Keratinocyte (primary cell): ENCODE measurements around the gene P4HB.

ENCODE experiments used
- EZH2 ChIP-seq: IDR thresholded peaks from one replicate; pipeline ENCODE4 v1.6.1; 2012; ENCODE audit warnings: inconsistent platforms, mild to moderate bottlenecking, low read length, moderate library complexity
- TF ChIP-seq, protein P1 (sequence below), 3 experiments: IDR thresholded peaks in 1 of 3; conservative IDR thresholded peaks in 1 of 3; optimal IDR thresholded peaks in 1 of 3; 2 replicates in 2 of 3; 3 replicates in 1 of 3; pipeline versions ENCODE3 to v1.5.1; 2011; ENCODE audit warnings: low read length in 3 of 3, mild to moderate bottlenecking in 3 of 3, moderate library complexity in 2 of 3, control low read depth in 1 of 3, inconsistent platforms in 1 of 3; ENCODE audit not compliant: insufficient read depth in 2 of 3; ENCODE audit errors: extremely low read depth in 1 of 3

DNA sequence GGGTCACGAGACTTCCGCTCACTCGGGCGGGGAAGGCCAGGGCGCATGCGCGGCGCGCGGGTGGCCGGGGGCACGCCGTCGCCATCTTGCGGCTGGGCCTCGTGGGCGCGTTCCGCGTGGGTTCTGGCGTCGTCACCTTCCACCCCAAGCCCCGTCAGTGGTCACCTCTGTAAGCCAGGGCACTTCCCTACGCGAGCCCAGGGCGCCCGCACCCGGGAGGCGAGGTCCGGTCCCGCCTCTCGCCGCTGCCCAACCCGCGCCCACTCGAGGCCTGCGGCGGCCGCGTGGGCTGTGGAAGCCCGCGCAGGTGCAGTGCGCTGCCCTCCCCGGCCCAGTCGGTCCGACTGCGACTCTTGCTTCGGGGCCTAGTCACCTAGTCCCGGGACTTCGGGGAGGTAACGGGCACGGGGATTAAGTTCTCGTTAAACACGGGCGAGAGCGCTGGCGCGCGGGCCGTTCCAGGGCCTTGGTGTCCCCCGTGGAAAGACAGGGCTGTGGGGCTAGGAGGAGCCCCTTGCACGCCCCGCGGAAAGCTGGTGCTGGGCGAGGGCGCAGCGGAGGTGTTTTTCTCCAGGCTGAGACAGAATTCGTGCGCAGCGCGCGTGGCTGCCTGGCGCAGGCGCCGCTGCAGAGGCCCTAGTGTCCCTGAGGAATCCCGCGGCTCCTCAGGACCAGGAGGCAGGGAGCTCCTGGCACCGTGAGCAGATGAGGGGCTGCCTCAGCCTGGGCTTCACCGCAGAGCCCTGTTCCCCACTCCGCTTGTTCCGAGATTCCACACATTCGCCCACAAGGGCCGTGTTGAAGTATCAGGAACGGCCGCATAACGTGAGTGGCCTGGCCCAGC lies 11.3 kb upstream of the P4HB start:
- TF ChIP-seq, protein P1, sequence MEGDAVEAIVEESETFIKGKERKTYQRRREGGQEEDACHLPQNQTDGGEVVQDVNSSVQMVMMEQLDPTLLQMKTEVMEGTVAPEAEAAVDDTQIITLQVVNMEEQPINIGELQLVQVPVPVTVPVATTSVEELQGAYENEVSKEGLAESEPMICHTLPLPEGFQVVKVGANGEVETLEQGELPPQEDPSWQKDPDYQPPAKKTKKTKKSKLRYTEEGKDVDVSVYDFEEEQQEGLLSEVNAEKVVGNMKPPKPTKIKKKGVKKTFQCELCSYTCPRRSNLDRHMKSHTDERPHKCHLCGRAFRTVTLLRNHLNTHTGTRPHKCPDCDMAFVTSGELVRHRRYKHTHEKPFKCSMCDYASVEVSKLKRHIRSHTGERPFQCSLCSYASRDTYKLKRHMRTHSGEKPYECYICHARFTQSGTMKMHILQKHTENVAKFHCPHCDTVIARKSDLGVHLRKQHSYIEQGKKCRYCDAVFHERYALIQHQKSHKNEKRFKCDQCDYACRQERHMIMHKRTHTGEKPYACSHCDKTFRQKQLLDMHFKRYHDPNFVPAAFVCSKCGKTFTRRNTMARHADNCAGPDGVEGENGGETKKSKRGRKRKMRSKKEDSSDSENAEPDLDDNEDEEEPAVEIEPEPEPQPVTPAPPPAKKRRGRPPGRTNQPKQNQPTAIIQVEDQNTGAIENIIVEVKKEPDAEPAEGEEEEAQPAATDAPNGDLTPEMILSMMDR (optimal IDR thresholded peaks at IDR 0.05 in 1 of 3, IDR thresholded peaks at IDR 0.05 in 1 of 3, conservative IDR thresholded peaks at IDR 0.05 in 1 of 3; ENCODE audit: extremely low read depth in 1 of 3, insufficient read depth in 2 of 3, low read length in 3 of 3), result peak in 2 of 3 experiments; percentile 15 to 59
- TF ChIP-seq EZH2, result no peak
